Right renal pelvis (tissue), 4 donors: Measurements from ENCODE around the gene NKG7. TPM values are rescaled to one million over a fixed set of nuclear protein-coding genes. Genes with fewer than 3 reads are reported as not detected.

Experiments
- DNase-seq, 4 donors: peaks; one replicate each; pipeline ENCODE4 v3.0.0-alpha.2; 2013; ENCODE audit warnings: low read depth in 4 of 4, low spot score in 3 of 4, missing footprints in 1 of 4
- polyA plus RNA-seq, 4 donors: library from polyadenylated mRNA; unstranded; fragments of 120-200 nt; gene quantifications; one replicate each; pipeline ENCODE4 v1.2.1, GENCODE V29; 2013; ENCODE audit not compliant: insufficient read length in 4 of 4

NKG7 gene
- polyA plus RNA-seq, 4 donors: 1.0 to 1.7 (median 1.5) TPM

DNA sequence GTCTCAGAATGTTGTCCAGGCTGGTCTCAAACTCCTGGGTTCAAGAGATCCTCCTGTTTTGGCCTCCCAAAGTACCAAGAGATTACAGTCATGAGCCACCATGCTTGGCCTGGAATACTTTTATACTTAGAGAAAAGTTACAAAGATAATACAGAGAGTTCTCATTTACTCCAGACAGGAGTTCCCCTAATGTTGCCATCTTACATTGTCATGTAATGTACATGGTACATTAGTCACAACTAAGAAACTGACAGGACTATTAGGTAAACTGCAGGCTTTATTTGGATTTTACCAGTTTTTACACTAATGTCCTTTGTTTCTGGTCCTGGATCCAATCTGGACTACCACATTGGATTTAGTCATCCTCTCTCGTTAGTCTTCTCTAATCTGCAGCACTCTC, 20.2 kb upstream of the NKG7 start:
- no peak for DNase-seq

DNA sequence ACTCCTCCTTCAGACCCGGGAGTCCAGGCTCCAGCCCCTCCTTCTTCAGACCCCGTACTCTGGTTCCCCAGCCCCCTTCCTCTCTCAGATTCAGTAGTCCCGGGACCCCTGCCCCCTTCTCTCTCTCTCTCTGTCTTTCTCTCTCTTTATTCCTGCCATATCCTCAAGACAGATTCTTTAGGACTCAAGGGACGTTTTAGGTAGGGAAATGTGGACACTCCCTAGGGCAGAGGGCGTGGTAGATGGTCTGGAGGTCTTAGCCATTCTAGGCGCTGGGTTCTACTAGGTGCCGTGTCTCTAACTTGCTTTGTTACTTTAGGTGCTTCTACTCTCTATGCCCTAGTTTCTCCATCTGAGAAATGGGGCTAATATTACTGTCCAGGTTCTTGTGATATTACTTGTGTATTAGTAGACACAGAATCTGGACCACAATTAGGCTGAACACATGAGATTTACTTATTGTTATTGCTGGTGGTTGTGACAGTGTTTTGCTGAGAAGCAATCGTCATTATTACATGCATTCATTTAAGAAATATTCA, 18.7 kb upstream of the NKG7 start:
- DNase-seq: no peak

DNA sequence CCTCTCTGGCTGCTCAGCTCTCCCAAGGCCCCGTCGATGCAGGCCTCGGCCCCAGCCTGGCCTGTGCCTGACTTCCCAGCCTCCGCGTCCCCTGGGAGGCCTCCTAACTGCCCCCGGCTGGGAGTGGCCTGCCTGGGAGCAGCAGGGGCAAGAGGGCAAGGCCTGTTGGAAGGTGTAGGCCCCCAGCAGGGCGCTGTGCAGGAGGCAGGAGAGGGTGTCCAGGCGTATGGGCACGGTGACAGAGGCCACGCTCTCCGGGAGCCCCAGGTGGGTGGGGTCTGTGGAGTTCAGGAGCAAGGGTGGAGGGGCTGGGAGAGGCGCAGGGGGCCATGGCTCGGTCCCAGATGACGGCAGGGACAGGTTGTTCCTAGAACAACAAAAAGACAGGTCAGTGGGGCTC, 16.7 kb upstream of the NKG7 start:
- no peak for DNase-seq

DNA sequence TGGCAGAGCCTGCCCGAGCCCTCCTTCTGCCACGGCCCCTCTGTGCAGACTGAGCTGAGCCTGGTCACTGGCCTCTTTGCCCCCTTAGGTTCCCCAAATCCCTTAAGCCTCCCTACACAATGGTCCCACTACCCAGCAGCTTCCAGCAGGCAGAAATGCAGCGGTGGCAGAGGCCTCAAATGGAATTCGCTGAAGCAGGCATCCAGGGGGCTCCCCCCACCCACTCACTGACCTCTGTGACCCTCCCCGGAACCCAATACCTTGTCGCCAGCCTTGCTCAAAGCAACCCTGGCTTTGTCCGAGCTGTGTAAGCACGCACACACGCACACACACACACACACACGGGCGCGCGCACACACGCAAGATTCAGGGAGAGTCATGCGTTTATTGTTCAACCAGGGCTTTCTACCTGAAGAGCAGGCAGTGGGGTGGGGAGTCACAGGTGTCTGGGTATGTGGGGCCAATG, 15.5 kb upstream of the NKG7 start, which contains the start of gene LIM2:
Gene LIM2 (minus strand): TSS at position 51 of the 466 bp plus-strand sequence. CDS start 531 bp downstream, outside the sequence.
- no peak for DNase-seq

DNA sequence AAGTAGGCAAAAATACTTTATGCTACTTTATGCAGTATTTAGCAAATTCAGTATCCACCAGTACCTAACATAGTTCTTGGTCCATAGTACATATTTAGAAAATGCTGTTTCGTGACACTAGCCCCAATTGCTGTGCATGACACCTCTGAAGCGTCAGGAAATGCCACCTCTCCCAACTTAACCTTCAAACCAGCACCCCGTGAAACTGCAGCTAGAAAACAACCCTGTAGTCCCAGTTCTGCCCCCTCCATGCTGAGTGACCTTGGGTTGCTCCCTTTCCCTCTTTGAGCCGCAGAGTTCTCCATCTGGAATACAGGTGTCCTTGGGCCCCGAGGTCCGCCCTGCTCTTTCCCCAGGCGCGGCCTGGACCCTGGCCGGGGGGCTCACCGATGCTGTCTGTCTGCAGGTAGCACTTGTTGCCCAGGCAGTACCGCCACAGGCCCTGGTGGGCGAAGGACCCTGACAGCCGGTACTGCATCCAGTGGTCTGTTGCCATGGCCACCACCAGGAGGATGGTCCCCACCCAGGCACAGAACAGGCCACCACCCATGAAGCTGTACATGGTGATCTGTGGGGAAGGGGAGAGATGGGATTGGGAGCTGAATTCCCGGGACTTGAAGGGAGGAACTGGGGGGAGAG, 14.5 kb upstream of the NKG7 start:
- DNase-seq: no peak

DNA sequence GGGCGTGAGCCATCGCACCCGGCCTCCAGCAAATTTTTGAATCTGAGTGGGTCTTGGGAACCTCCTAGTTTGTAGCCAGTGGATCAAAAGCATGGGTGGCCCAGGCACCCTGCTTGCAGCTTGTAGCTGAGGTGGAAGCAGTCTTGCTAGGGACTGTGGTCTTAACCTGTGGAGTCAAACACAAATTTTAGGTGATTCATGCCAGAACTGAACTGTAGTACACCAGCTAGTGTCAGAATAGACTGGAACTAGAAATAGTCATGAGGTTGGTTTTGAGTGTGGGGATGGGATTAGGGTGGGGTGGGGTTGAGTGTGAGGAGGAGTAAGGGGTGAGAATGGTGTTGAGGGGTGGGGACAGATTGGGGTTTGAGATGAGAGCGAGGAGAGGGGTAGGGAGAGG, 9.6 kb upstream of the NKG7 start:
- no peak for DNase-seq

DNA sequence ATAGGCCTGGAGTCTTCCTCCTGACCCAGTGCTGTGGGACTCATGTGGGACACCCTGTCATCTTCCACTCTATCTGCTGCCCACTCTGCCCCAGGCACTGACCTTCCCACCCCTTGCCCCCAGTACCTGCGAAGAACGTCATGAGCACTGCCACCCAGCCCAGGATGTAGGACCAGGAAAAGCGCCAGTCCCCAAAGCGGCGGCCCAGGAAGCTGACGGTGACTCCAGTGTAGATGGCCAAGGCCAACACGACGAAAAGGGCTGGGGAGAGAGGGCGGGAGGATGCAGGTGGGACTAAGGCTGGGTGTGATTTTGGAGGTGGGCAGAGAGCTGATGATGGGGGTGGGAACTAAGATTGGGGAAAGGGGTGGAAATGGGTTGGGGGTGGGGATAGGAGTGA, 7.9 kb upstream of the NKG7 start:
- DNase-seq: no peak

DNA sequence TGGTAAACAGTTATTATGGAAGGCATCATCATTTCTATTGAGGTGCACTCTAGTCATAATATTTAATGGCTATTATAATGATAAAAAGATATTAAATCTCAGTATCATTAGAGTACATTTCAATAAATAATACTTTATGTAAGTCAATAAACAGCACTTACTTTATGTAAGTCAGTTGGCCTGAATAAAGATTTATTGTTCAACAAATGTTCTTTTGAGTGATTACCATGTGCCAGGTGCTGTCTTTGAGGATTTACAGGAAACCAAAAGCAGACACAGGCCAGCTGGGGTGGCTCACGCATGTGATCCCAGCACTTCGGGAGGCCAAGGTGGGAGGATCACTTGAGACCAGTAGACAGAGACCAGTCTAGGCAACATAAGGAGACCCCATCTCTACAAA, 5.0 kb upstream of the NKG7 start:
- no peak for DNase-seq

DNA sequence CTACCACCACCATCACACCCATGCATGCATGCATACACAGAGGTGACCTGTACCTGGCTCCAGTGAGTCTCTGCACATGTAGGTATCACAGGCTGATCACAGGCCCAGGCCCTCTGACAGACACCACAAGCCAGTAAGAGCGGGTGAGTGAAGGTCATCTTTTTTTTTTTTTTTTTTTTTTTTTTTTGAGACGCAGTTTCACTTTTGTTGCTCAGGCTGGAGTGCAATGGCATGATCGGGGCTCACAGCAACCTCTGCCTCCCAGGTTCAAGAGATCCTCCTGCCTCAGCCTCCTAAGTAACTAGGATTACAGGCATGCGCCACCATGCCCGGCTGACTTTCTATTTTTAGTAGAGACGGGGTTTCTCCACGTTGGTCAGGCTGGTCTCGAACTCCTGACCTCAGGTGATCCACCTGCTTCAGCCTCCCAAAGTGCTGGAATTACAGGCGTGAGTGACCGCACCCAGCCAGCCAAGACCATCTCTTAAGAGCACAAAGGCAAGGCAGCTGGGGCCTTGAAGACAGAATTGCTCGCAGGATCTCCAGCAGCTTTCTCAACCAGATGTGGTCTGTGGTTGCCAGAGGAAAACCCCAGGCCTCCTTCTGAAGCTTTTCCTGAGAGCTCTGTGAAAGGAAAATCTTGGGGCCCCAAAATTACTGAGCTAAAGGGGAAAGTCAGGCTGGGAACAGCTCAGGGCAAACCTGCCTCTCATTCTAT, 3.2 kb upstream of the NKG7 start:
- no peak for DNase-seq

DNA sequence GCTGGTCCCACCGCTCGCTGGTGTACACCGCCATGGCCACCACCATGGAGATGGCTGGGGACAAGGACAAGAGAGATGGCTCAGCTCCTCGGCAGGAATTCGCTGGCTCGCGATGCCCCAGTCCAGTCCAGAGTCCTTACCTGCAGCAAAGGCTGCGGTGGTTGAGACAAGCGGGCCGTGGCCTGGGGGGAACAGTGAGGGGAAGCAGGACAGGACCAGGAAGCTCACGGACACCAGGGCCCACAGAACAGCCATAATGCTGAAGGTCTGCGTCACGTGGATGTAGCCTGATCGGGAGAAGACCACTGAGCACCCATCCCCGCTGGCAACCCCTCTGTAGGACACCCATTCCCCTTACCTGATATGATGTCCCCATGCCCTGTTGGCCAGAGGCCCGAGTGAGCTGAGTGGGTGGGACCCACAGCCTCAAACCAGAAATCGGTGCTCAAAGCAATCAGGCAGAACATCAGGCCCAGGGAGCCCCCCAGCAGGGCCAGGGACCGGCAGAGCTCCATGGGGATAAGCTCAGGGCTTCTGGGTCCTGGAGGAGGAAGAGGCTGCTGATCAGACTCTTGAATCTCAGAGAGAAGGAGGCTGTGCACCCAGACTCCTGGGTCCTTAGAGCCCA, 319 bp downstream of the NKG7 start:
- DNase-seq: no peak

DNA sequence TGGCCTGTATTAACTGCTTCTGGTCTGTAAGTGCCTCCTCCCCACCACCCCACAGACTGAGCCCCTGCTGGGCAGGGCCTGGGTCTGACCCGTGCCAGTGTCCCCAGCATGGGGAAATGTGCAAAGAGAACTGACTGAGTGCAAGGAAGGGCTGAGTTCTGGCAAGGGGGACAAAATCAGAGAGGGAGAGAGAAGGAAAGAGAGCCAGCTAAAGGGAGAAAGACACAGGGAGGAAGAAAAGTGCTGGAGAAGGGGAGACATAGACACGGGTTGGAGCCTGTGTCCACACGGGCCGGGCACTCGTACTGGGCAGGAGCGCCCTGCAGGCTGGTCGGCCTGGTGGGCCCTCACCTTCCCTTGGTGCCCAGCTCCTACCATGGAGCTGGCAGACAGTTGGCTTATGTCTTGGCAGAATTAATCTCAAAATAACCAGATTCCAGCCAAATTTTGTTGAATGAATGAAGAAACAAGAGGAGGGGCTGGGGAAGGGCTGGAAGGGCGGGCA, 1.2 kb downstream of the NKG7 start:
- DNase-seq: no peak

DNA sequence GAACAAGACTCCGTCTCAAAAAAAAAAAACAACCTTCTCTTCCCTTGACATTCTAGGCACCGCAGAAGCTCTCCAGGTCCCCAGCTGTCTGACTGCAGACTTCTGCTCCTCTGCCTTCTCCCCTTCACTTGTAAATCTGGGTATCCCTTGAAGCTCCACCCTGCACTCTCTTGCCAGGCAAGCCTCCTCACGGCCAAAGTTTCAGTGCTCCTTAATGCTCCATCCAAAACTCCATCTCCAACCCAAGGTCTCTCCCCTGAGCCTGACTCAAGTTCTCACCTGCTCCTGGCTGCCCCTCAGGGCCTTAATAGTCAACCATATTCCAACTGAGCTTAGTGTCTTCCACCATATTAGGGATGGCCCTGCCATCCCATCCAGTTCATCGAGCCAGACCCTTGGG, 2.2 kb downstream of the NKG7 start:
- DNase-seq: no peak

DNA sequence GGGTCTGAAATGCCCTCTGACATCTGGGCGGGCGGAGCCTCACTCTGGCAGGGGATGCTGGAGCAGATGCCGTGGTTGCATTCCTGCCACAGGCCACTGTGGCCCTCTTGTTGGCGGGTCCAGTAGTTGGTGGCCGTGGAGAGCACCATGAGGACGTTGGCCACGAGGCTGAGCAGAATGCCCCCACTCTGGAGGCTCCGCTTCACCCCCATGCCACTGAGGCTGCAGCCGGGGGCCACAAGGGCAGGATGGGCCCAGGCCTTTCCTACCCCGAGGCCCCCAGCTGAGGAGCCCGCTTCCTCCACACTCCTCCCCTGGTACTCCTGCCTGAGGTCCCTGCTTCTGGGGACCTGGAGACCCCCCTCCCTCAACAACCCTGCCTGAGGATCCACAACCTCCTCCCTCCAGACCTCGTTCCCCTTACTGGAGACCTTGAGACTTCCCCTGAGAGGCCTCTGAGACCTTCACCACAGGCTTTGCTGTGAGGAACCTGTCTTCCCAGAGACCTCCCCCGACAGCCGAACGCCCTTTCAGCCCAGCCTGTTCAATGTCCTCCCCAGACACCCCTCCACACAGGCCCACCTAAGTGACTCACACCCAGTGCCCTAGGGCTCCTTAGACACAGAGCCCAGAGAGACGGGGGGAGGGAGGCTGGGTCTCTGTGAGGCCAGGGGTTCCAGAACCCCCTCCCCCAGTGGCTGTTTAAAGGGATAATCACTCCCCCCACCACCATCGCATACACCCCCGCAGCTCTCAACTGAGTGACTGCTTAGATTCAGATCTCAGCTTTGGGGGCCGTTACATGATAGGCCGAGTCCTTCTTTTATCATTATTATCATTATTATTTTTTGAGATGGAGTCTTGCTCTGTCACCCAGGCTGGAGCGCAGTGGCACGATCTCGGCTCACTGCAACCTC, 3.8 kb downstream of the NKG7 start, which contains the start of gene CLDND2:
Gene CLDND2 (minus strand): TSS at position 638 of the 917 bp plus-strand sequence. CDS start 426 bp downstream, at position 212.
- no peak for DNase-seq

DNA sequence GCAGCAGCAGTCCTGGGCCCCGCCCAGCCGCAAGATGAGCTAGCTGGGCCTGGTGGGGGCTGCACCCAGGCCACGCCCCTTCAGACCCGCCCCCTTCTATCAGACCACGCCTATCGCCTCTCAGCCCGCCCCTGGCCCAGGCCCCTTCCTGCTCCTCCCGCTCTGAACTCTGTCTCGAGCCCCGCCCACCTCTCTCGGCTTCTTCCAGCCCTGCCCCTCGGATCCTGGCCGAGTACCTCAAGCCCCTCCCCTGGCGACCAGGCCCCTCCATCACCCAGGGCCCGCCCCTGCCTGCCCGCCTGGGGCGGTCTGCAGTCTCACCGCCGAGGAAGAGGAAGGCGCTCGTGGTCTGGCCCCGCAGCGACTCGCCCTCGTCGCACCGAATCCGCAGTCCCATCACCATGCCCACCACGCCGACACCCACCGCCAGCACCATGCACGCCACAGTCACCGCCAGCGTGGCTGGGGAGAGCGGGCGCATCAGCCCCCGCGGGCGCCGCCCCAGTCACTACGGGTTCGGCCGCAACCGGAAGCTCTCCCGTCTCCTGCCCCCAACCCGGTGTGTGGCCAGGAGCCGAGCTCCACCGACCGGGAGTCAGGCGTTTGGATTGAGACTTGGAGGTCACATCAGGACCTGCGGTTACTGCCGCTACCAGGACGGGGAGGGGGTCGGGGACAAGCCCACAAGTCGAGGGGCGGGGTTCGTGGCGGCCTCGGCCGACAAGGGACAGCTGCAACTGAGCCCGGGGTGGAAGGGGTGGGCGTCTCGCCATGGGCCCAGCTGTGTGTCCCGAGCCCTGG, 4.7 kb downstream of the NKG7 start:
- DNase-seq: peak; percentile 95 to 97 (median 96)

DNA sequence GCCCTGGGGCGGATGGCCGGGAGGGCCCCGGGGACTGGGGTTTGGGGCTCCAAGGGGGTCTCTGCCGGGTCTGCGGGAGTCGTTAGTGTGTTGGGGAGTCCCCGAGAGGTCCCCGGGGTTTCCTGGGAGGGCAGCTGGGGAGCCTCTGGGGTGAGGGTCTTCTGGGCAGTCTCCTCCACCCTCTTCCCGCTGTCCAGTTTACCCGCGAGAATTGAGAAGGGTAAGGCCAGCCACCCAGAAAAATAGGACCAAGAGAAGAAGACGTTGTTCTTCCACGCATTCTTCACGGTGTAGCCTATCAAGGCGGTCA, 5.2 kb downstream of the NKG7 start:
- DNase-seq: no peak

DNA sequence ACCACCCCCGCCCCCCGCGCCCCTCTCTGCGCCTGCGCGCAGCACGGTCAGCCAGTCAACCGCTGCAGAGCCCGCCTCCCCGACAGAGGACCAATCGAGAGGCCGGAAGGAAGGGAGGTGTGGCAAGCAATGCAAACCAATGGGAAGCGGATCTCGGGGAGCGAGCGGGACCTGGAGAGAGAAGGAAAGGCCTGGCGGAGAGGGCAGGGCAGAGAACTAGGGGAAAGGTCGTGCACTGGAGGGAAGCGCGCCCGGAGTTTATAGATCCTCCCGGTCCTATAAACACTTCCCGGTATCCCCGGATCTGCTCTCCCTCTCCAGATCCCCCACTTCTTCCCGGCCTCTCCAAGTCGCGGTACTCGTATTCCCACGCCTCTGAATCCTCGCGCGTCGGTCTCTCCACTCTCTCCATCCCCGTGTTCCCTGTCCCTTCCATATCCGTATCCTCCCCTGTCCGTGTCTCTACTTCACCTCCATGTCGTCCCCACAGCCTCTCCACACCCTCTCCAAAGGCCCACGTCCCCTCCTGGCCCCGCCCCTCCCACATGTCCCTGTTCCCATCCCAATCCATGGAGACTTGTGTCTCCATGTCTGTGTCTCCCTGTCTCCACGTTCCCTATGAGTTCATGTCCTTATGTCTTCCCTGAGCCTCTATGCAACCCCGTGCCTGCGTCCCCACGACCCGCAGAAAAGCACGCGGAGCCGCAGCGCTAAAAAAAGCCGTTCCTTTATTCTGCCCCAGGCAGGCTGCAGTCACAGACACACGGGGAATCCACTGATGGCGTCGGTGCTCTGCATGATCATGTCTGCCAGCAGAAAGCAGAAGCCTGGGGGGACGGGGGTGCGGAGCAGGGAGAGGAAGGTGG, 5.8 kb downstream of the NKG7 start:
- peak; percentile 85 to 97 (median 96) for DNase-seq

DNA sequence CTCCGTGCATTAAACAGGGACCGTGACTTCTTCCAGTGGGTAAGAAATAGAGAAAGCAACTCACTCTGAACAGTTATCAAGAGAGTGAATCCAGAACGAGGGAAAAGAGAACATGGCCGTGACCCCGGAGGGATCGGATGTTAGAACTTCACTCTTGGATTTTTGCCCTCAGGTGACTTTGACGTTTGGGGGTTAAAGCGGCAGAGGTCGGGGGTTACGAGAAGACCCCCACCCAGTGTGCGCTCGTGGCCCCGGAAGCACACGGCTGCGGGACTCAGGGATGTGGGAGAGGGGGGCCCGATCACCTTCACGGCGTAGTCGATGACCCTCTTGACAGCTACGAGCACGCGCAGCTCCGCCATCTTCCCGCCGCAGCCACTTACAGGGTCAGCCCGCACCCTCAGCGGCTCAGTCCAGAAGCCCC, 6.5 kb downstream of the NKG7 start, which contains the start of gene ETFB:
Gene ETFB (minus strand): TSS at position 424 of the 424 bp plus-strand sequence. CDS start 62 bp downstream, at position 362.
- no peak for DNase-seq

DNA sequence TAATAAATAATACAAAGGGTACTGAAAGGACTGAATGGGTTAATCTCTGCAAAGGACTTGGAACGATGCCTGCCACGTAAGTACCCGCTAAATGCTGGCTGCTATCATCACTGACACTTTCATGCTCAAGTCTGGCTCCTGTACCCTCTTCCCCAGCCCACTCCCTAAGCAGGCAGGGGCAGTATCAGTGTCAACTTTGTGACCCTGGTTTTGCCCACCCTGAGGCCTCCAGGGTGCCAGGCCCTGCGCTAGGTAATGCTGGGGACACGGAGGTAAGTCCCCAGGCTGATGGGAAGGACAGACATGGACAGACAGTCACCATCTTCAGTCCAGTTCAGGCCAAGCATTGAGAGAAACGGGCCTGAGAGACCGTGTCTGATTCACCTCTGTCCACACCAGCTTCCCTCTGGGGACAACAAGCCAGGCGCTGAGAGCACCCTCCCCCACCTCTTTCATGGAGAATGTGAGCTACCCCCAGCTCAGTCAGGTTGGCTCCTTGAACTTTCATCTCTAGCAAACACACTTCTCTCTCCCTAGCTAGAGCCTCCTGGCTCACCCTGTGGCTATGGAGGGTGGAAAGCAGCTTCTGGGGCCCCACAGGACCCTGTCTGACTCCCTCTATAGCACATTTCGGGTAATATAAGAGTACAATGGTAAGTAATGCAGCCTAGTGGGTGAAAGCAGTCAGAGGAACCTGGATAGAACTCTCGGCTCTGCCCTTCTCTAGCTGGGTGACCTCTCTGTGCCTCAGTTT, 7.1 kb downstream of the NKG7 start:
- DNase-seq: no peak
